ENCODE measurements around the gene ATF4. TPM values are rescaled to one million over a fixed set of nuclear protein-coding genes. Genes with fewer than 3 reads are reported as not detected.

The ATF4 gene
- polyA plus RNA-seq, 1 experiment: 886 TPM

DNA sequence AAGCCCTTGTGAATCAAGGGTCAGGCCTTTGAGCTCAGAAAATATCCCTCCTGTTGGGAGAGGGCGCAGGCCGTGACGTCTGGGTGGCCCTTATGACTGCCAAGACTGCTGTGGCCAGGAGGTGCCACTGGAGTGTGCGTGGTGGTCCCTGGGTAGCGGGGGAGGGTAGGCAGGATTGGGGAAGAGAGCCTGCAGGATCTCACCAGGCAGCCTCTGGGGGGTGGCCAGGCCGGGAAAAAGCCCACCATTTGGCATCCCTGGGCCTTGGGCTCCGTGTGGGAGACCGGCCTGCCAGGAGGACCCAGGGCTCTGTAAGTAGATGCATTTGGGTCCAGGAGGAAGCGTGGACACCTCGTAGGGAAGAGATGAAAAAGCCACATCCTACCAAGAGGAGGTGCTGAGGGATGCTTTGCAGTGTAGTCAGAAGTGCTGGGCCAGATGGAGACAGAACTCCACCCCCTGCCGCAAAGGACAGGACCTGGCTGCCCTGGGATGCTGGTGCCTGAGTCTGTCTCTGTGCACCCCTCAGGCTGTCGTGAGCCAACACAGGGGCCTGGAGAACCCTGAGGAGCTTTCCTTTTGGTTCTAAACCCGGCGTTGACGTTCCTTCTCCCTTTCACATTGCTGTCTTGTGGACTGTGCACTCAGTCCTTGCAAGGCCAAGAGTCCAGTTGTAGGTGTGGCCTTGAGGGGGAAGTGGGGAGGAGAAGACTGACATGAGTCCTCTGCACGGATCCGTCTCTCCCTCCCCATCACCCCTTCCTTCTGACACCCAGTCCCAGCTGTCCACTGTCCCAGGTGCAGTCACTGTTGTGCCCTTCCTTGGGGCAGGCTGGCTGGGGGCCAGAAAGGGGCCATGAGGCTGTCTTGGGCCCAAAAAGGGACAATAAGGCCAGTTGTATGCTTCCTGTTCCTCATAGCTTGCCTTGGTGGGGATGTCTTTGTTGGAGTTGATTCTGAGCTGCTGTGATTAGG, 31.0 kb upstream of the ATF4 start:
- Histone ChIP-seq H3K36me3 (ENCODE audit: control insufficient read depth, insufficient read depth, low read length) (no peaks in the 10 kb centered on the region), H3K27me3 (ENCODE audit: control insufficient read depth, insufficient read depth, low read length) (no peaks in the 10 kb centered on the region), H3K4me3 (ENCODE audit: low read depth, low read length) (no peak overlapping the region)
- no peak for DNase-seq (ENCODE audit: low read depth)
- ChIA-PET CTCF (interaction anchor here (0.6 to 3.1 kb wide), 6 partner anchors 13 to 424 kb away, joined by 3 to 13 read pairs (median 3); no protein-coding TSS in a partner anchor), POLR2A (no interaction called here)
- TF ChIP-seq CTCF (IDR thresholded peaks at IDR 0.05; ENCODE audit: insufficient read depth, low read depth, low read length): no peak

GRCh38 chr22:39490135-39490798, 30.1 kb upstream of the ATF4 start:
- no peak overlapping the region for H3K4me3 ChIP-seq (ENCODE audit: low read depth, low read length)
- DNase-seq (ENCODE audit: low read depth): no peak

GRCh38 chr22:39490966-39491680, 29.2 kb upstream of the ATF4 start:
- H3K27me3 ChIP-seq (ENCODE audit: control insufficient read depth, insufficient read depth, low read length): no peaks in the 10 kb centered on the region
- H3K4me3 ChIP-seq (ENCODE audit: low read depth, low read length): no peak overlapping the region
- DNase-seq (ENCODE audit: low read depth): no peak
- H3K36me3 ChIP-seq (ENCODE audit: control insufficient read depth, insufficient read depth, low read length): no peaks in the 10 kb centered on the region
- CTCF ChIA-PET: interaction anchor here (1.2 to 3.1 kb wide), 3 partner anchors 25 to 55 kb away, joined by 3 to 13 read pairs (median 4); no protein-coding TSS in a partner anchor
- POLR2A ChIA-PET: no interaction called here
- TF ChIP-seq CTCF (IDR thresholded peaks at IDR 0.05; ENCODE audit: insufficient read depth, low read depth, low read length): no peak

More at GRCh38 chr22:39490135-39490798, 30.1 kb upstream of the ATF4 start:
- no peak for TF ChIP-seq CTCF (IDR thresholded peaks at IDR 0.05; ENCODE audit: insufficient read depth, low read depth, low read length)
- H3K36me3 ChIP-seq (ENCODE audit: control insufficient read depth, insufficient read depth, low read length): no peaks in the 10 kb centered on the region
- CTCF ChIA-PET: interaction anchor here (0.6 to 3.1 kb wide), 6 partner anchors 14 to 425 kb away, joined by 3 to 13 read pairs (median 3); no protein-coding TSS in a partner anchor
- no peaks in the 10 kb centered on the region for H3K27me3 ChIP-seq (ENCODE audit: control insufficient read depth, insufficient read depth, low read length)
- POLR2A ChIA-PET: no interaction called here

DNA sequence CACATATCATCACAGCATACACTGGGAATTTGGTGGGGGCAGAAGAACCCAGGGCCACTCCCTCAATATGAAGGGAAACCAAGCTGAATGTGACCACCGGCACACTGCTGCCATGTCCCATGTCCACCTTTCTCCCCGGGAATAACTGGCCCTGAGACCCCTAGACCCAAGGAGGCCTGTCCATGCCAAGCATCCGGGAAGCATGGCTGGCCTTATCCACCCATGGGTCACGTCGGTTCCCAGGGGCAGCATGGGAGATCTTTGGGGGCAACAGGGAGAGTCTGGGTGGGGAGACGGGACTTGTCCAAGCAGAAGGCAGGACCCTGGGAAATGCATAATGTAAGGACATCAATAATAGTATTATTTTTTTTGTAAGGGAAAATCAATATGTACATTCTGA, 28.7 kb upstream of the ATF4 start:
- no peaks in the 10 kb centered on the region for H3K36me3 ChIP-seq (ENCODE audit: control insufficient read depth, insufficient read depth, low read length)
- ChIA-PET POLR2A (no interaction called here), CTCF (interaction anchor here (0.9 to 3.1 kb wide), 2 partner anchors 37 to 533 kb away, joined by 3 to 13 read pairs; no protein-coding TSS in a partner anchor)
- TF ChIP-seq CTCF (IDR thresholded peaks at IDR 0.05; ENCODE audit: insufficient read depth, low read depth, low read length): no peak
- no peak overlapping the region for H3K4me3 ChIP-seq (ENCODE audit: low read depth, low read length)
- no peak for DNase-seq (ENCODE audit: low read depth)
- H3K27me3 ChIP-seq (ENCODE audit: control insufficient read depth, insufficient read depth, low read length): no peaks in the 10 kb centered on the region
